ENCODE results near the gene MLN.

Gene MLN

GRCh38 chr6:33770124-33770832 is 33.5 kb downstream of the MLN start:
- no peak for DNase-seq

- DNase-seq = no peak
Measured at GRCh38 chr6:33769248-33769821, 34.5 kb downstream of the MLN start.

GRCh38 chr6:33768644-33769120 is 35.1 kb downstream of the MLN start:
- DNase-seq = peak; percentile 69

GRCh38 chr6:33766921-33767907 is 36.6 kb downstream of the MLN start:
- DNase-seq = no peak

- no peak for DNase-seq
Measured at GRCh38 chr6:33765368-33765767, 38.4 kb downstream of the MLN start.

- no peak for DNase-seq
Measured at GRCh38 chr6:33764036-33764435, 39.8 kb downstream of the MLN start.

- DNase-seq = no peak
Measured at GRCh38 chr6:33763483-33763882, 40.3 kb downstream of the MLN start.

- no peak for DNase-seq
Measured at GRCh38 chr6:33762713-33763112, 41.1 kb downstream of the MLN start.

- DNase-seq = peak; percentile 42
Measured at GRCh38 chr6:33761922-33762629, 41.7 kb downstream of the MLN start.

GRCh38 chr6:33761581-33761921 is 42.3 kb downstream of the MLN start:
- DNase-seq = no peak

GRCh38 chr6:33759887-33760629 is 43.7 kb downstream of the MLN start:
- no peak for DNase-seq

GRCh38 chr6:33758815-33759216 is 45.0 kb downstream of the MLN start:
- no peak for DNase-seq

GRCh38 chr6:33757906-33758305 is 45.9 kb downstream of the MLN start:
- no peak for DNase-seq

GRCh38 chr6:33757113-33757512 is 46.7 kb downstream of the MLN start:
- DNase-seq = no peak

GRCh38 chr6:33756211-33756954 is 47.4 kb downstream of the MLN start:
- no peak for DNase-seq

- no peak for DNase-seq
Measured at GRCh38 chr6:33755070-33755869, 48.5 kb downstream of the MLN start.

GRCh38 chr6:33754222-33754621 is 49.6 kb downstream of the MLN start:
- DNase-seq = no peak

GRCh38 chr6:33752646-33753015 is 51.2 kb downstream of the MLN start:
- DNase-seq = no peak

GRCh38 chr6:33751771-33752645 is 51.8 kb downstream of the MLN start:
- no peak for DNase-seq

Data from inflammatory macrophage treated with lipopolysaccharide for 4 hours (primary cell).